H1 (cell line): Measurements from ENCODE around the gene NOMO2. TPM values are rescaled to one million over a fixed set of nuclear protein-coding genes. Genes with fewer than 3 reads are reported as not detected.
"Not testable (repeated sequence)": the region's sequence is repeated elsewhere in the genome, so short reads cannot be mapped to it uniquely, and the experiment has no call there.

ENCODE experiments used
- CTCF ChIA-PET: fragments of 300-600 bp; sonication (Branson Sonifier 250); formaldehyde crosslinking; loops from one replicate; lab custom pipeline; 2021; ENCODE audit not compliant: partially characterized antibody; lab: Charles Lee
- POLR2A ChIA-PET: fragments of 300-600 bp; sonication (Branson Sonifier 250); formaldehyde crosslinking; loops from one replicate; lab custom pipeline; 2021; ENCODE audit warnings: inconsistent platforms; ENCODE audit not compliant: partially characterized antibody; lab: Charles Lee
- DNase-seq, 2 experiments: peaks; one replicate each; pipeline versions ENCODE4 v3.0.0 to v3.0.0-alpha.2; 2010 to 2022; ENCODE audit warnings: low spot score in 2 of 2, low read depth in 1 of 2, mixed read lengths in 1 of 2
- FAIRE-seq: peaks from 2 replicates; lab custom pipeline; 2011; peaks lifted over from hg19 to GRCh38; lab: Jason Lieb, UNC
- H2AFZ ChIP-seq: 2 replicates; pipeline ENCODE4 v1.8.1; 2012; ENCODE audit warnings: low read length, inconsistent platforms
- H2AK5ac ChIP-seq: 2 replicates; pipeline ENCODE4 v1.6.1; 2013; ENCODE audit warnings: low read depth, low read length
- H2BK120ac ChIP-seq: replicated peaks from 2 replicates; pipeline ENCODE3; 2013; ENCODE audit warnings: low read depth, low read length, inconsistent platforms
- H2BK12ac ChIP-seq: 2 replicates; pipeline ENCODE4 v1.6.1; 2013; ENCODE audit warnings: low read depth, low read length
- H2BK15ac ChIP-seq: 2 replicates; pipeline ENCODE4 v1.6.1; 2013; ENCODE audit warnings: low read length
- H2BK20ac ChIP-seq: 2 replicates; pipeline ENCODE4 v1.6.1; 2013; ENCODE audit warnings: low read length
- H2BK5ac ChIP-seq: 2 replicates; pipeline ENCODE4 v1.6.1; 2013; ENCODE audit warnings: low read depth, low read length
- H3K14ac ChIP-seq: 2 replicates; pipeline ENCODE4 v1.6.1; 2013; ENCODE audit warnings: inconsistent platforms; ENCODE audit not compliant: insufficient read length
- H3K18ac ChIP-seq: 2 replicates; pipeline ENCODE4 v1.6.1; 2013; ENCODE audit warnings: low read length; ENCODE audit errors: extremely low read depth
- H3K23ac ChIP-seq: 2 replicates; pipeline ENCODE4 v1.6.1; 2013; ENCODE audit warnings: inconsistent platforms; ENCODE audit not compliant: insufficient read length
- H3K23me2 ChIP-seq: 2 replicates; pipeline ENCODE4 v1.6.1; 2013; ENCODE audit warnings: low read depth, low read length
- H3K27ac ChIP-seq: 2 replicates; pipeline ENCODE4 v1.6.1; 2011; ENCODE audit warnings: low read depth, low read length, inconsistent platforms
- H3K27me3 ChIP-seq, 4 experiments: replicated peaks in 1 of 4; 1 replicate in 1 of 4; 2 replicates in 3 of 4; pipeline versions ENCODE4 v1.6.1 to v1.8.1; 2011 to 2013; ENCODE audit warnings: low read length in 3 of 4, mild to moderate bottlenecking in 3 of 4, inconsistent platforms in 2 of 4, mixed read lengths in 2 of 4, moderate library complexity in 1 of 4; ENCODE audit not compliant: control insufficient read depth in 3 of 4, insufficient read depth in 3 of 4; ENCODE audit errors: extremely low read depth in 1 of 4
- H3K36me3 ChIP-seq, 4 experiments: 2 replicates each; pipeline versions ENCODE4 v1.6.1 to v1.8.1; 2011 to 2013; ENCODE audit warnings: mild to moderate bottlenecking in 4 of 4, low read length in 3 of 4, moderate library complexity in 2 of 4, control low read depth in 1 of 4, inconsistent platforms in 1 of 4; ENCODE audit not compliant: insufficient read depth in 4 of 4, control insufficient read depth in 2 of 4
- H3K4ac ChIP-seq: replicated peaks from 2 replicates; pipeline ENCODE3; 2013; ENCODE audit warnings: low read length, low read depth, mixed read lengths, inconsistent platforms; ENCODE audit not compliant: insufficient read length
- H3K4me1 ChIP-seq, 4 experiments: replicated peaks in 1 of 4; 1 replicate in 1 of 4; 2 replicates in 3 of 4; pipeline versions ENCODE4 v1.6.1 to v1.8.1; 2011 to 2013; ENCODE audit warnings: low read length in 3 of 4, inconsistent platforms in 2 of 4, mixed read lengths in 1 of 4; ENCODE audit not compliant: insufficient read depth in 4 of 4, control insufficient read depth in 3 of 4
- H3K4me2 ChIP-seq, 2 experiments: 2 replicates each; pipeline versions ENCODE4 v1.6.1 to v1.8.1; 2011 to 2013; ENCODE audit warnings: low read depth in 2 of 2, low read length in 2 of 2, control low read depth in 1 of 2, inconsistent platforms in 1 of 2, mild to moderate bottlenecking in 1 of 2; ENCODE audit not compliant: insufficient read depth in 1 of 2
- H3K4me3 ChIP-seq, 4 experiments: fragments of 200-600, 300-600 bp in 1 of 4; sonication (generic), shearing (Covaris generic), sonication (Bioruptor Twin) in 1 of 4; 2 replicates each; pipeline versions ENCODE4 v1.5.1 to v1.8.1; 2011 to 2016; ENCODE audit warnings: low read length in 4 of 4, low read depth in 3 of 4, control low read depth in 2 of 4, inconsistent platforms in 2 of 4, mild to moderate bottlenecking in 2 of 4, mixed read lengths in 1 of 4, moderate library complexity in 1 of 4; ENCODE audit not compliant: insufficient read depth in 2 of 4; ENCODE audit errors: extremely low read depth in 1 of 4
- H3K56ac ChIP-seq: replicated peaks from 2 replicates; pipeline ENCODE3; 2013; ENCODE audit warnings: low read depth, mild to moderate bottlenecking, mixed read lengths, low read length, inconsistent platforms; ENCODE audit not compliant: insufficient read length
- H3K79me1 ChIP-seq: 2 replicates; pipeline ENCODE4 v1.6.1; 2013; ENCODE audit warnings: low read depth, low read length, control low read depth
- H3K79me2 ChIP-seq, 2 experiments: 2 replicates each; pipeline versions ENCODE4 v1.6.1 to v1.8.1; 2012 to 2013; ENCODE audit warnings: low read length in 2 of 2, mild to moderate bottlenecking in 2 of 2, inconsistent platforms in 1 of 2; ENCODE audit not compliant: insufficient read depth in 2 of 2, control insufficient read depth in 1 of 2
- H3K9ac ChIP-seq, 4 experiments: replicated peaks in 1 of 4; 1 replicate in 1 of 4; 2 replicates in 3 of 4; pipeline versions ENCODE4 v1.6.1 to v1.8.1; 2011 to 2013; ENCODE audit warnings: low read depth in 3 of 4, low read length in 3 of 4, control low read depth in 2 of 4, mild to moderate bottlenecking in 2 of 4, moderate library complexity in 2 of 4, inconsistent platforms in 1 of 4; ENCODE audit errors: extremely low read depth in 1 of 4
- H3K9me3 ChIP-seq, 2 experiments: 2 replicates each; pipeline versions ENCODE4 v1.6.1 to v1.8.1; 2012 to 2013; ENCODE audit warnings: mild to moderate bottlenecking in 2 of 2, moderate library complexity in 2 of 2, control low read depth in 1 of 2, inconsistent platforms in 1 of 2, low read depth in 1 of 2, low read length in 1 of 2, mixed read lengths in 1 of 2; ENCODE audit not compliant: insufficient read depth in 2 of 2
- H4K20me1 ChIP-seq, 2 experiments: replicated peaks in 1 of 2; 2 replicates each; pipeline versions ENCODE3 to v1.8.1; 2011 to 2013; ENCODE audit warnings: inconsistent platforms in 2 of 2, low read length in 2 of 2, mild to moderate bottlenecking in 1 of 2; ENCODE audit not compliant: insufficient read depth in 2 of 2, control insufficient read depth in 1 of 2
- H4K5ac ChIP-seq: 2 replicates; pipeline ENCODE4 v1.6.1; 2013; ENCODE audit warnings: low read length, low read depth, mixed read lengths, inconsistent platforms; ENCODE audit not compliant: insufficient read length
- H4K8ac ChIP-seq: 2 replicates; pipeline ENCODE4 v1.8.0; 2013; ENCODE audit warnings: mild to moderate bottlenecking, moderate library complexity, low read length, inconsistent platforms; ENCODE audit not compliant: insufficient read depth; ENCODE audit errors: extremely low read depth
- H4K91ac ChIP-seq: replicated peaks from 2 replicates; pipeline ENCODE3; 2013; ENCODE audit warnings: low read length, mixed read lengths, inconsistent platforms; ENCODE audit not compliant: insufficient read length
- WGBS, 2 experiments: shearing (Covaris generic) in 1 of 2; methylation state at CpG; one replicate each; pipeline versions ENCODE4 v1.1.6 to v1.1.7; 2013 to 2015; ENCODE audit warnings: low lambda C conversion rate in 2 of 2, mixed read lengths in 2 of 2, inconsistent platforms in 1 of 2, low coverage in 1 of 2, missing lambda C conversion rate in 1 of 2; ENCODE audit not compliant: insufficient replicate concordance in 2 of 2, insufficient coverage in 1 of 2, insufficient read length in 1 of 2; ENCODE audit errors: extremely low coverage in 1 of 2, missing lambda C conversion rate in 1 of 2; 5-methylcytosine and 5-hydroxymethylcytosine counted together
- polyA plus RNA-seq, 7 experiments: library from polyadenylated mRNA; depleted of rRNA in 3 of 7; stranded (reverse) in 5 of 7; unstranded in 2 of 7; fragments of >200 nt in 5 of 7; fragments of 200-250 nt in 2 of 7; gene quantifications; 1 replicate in 5 of 7; 2 replicates in 1 of 7; 4 replicates in 1 of 7; pipeline versions ENCODE4 v1.2.1 to v1.2.3, GENCODE V29; 2011 to 2013; ENCODE audit warnings: missing spikeins in 2 of 7, mixed read lengths in 2 of 7
- total RNA-seq: library from RNA; stranded (reverse); fragmentation: NEBNext Ultra II Directional; extraction: Animal tissue kit (Norgen Biotek cat#: 25700); gene quantifications from 2 replicates; pipeline ENCODE4 v1.2.1, GENCODE V29; 2021

The NOMO2 gene
- total and polyA plus RNA-seq, 2 of the 8 experiments (the other 6 are each of a cell fraction or from before 2014, with no cell fraction given), result 116 to 137 TPM

DNA sequence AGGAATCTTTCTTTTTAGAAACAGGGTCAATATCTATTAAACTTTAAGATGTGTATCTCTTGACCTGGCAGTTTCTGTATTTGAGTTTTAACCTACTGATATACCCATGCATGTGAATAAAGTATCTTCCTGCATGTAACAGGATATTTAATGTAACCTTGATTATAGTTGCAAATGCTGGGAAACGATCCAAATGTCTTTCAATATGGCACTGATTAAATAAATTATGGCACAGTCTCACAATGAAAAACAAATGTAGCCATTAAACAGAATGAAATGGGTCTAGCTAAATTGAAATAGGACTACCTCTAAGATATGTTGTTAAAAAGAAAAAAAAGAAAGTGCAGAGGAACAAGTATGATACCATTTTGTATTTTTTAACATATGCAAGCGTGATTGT is 35.8 kb upstream of the NOMO2 start:
- H2AFZ ChIP-seq, H4K5ac ChIP-seq, H2BK20ac ChIP-seq, H3K27ac ChIP-seq, CTCF ChIA-PET, H3K4me3 ChIP-seq, FAIRE-seq, H3K36me3 ChIP-seq, H4K20me1 ChIP-seq, H3K18ac ChIP-seq, H3K9me3 ChIP-seq, H3K9ac ChIP-seq, H3K4me1 ChIP-seq, H2BK5ac ChIP-seq, H2BK12ac ChIP-seq, H3K27me3 ChIP-seq, POLR2A ChIA-PET, H2BK15ac ChIP-seq, H2BK120ac ChIP-seq, H3K14ac ChIP-seq, H4K8ac ChIP-seq, H3K79me2 ChIP-seq, H3K4ac ChIP-seq, H2AK5ac ChIP-seq, H3K79me1 ChIP-seq, H3K23ac ChIP-seq, H4K91ac ChIP-seq, DNase-seq, H3K4me2 ChIP-seq, H3K23me2 ChIP-seq, H3K56ac ChIP-seq: not testable (repeated sequence)
- 68% methylated on average over 2 of the region's 2 CpGs; no CpG with 5 or more reads in 1 of the 2 experiments for WGBS, 2 experiments

DNA sequence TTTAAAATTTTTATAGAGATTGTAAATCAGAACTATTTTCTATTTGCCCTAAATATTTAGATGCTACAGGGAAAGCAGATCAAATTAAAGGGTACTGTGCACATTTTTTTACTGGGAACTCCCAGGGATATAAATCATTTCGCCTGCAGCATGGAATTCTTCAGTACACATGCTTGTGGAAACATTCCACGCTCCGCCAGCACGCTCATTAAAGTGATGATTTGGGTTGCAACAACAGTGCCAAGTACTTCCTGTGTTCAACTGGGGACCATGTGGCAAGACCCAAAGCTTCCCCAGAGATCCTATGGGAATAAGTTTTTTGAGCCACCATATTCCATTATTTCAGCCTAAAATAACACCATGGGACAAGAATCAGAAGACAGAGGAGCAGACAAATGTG is 35.4 kb upstream of the NOMO2 start:
- H4K5ac ChIP-seq, FAIRE-seq, H3K14ac ChIP-seq, H2AK5ac ChIP-seq, POLR2A ChIA-PET, H2BK20ac ChIP-seq, H3K23ac ChIP-seq, H2BK120ac ChIP-seq, H3K79me2 ChIP-seq, H4K91ac ChIP-seq, DNase-seq, H3K27ac ChIP-seq, H3K4me2 ChIP-seq, H3K4me1 ChIP-seq, H4K8ac ChIP-seq, H3K18ac ChIP-seq, CTCF ChIA-PET, H2BK5ac ChIP-seq, H3K23me2 ChIP-seq, H3K36me3 ChIP-seq, H4K20me1 ChIP-seq, H3K4me3 ChIP-seq, H3K27me3 ChIP-seq, H2BK12ac ChIP-seq, H3K56ac ChIP-seq, H3K4ac ChIP-seq, H2AFZ ChIP-seq, H3K9me3 ChIP-seq, H2BK15ac ChIP-seq, H3K79me1 ChIP-seq, H3K9ac ChIP-seq: not testable (repeated sequence)
- WGBS, 2 experiments, result 85% methylated on average over 4 of the region's 4 CpGs; no CpG with 5 or more reads in 1 of the 2 experiments
